Measurements from ENCODE around the gene ATRNL1. TPM values are rescaled to one million over a fixed set of nuclear protein-coding genes. Genes with fewer than 3 reads are reported as not detected.
"Not testable (repeated sequence)": the region's sequence is repeated elsewhere in the genome, so short reads cannot be mapped to it uniquely, and the experiment has no call there.

ATRNL1 gene
- total RNA-seq, 4 donors from 2014 or later: 137 to 431 (median 202) TPM

GRCh38 chr10:115278294-115278693 is 185.1 kb downstream of the ATRNL1 start:
- no peaks in the 10 kb centered on the region for H3K27me3 ChIP-seq
- H3K27ac ChIP-seq: no peak overlapping the region
- H3K4me1 ChIP-seq: no peaks in the 10 kb centered on the region
- no peak for DNase-seq
- H3K4me3 ChIP-seq: no peak overlapping the region
- no peak for TF ChIP-seq CTCF (IDR thresholded peaks at IDR 0.05)
- no peak for TF ChIP-seq POLR2A (IDR thresholded peaks at IDR 0.05)
- H3K9me3 ChIP-seq: no peaks in the 10 kb centered on the region
- intact Hi-C loops (cut with DNase I; ENCODE audit: low total_unique reads): no loop called here
- no peaks in the 10 kb centered on the region for H3K36me3 ChIP-seq

GRCh38 chr10:115295213-115295805 is 202.1 kb downstream of the ATRNL1 start:
- no peak overlapping the region for H3K4me3 ChIP-seq
- H3K4me1 ChIP-seq: no peaks in the 10 kb centered on the region
- TF ChIP-seq CTCF (IDR thresholded peaks at IDR 0.05): no peak
- no peak for TF ChIP-seq POLR2A (IDR thresholded peaks at IDR 0.05)
- no peak for DNase-seq
- intact Hi-C loops (cut with DNase I; ENCODE audit: low total_unique reads): no loop called here
- H3K9me3 ChIP-seq: peaks cover 0 to 7% of the 10 kb centered on the region in 2 donors
- no peaks in the 10 kb centered on the region for H3K36me3 ChIP-seq
- H3K27me3 ChIP-seq: no peaks in the 10 kb centered on the region
- H3K27ac ChIP-seq: no peak overlapping the region

- intact Hi-C loops (cut with DNase I; ENCODE audit: low total_unique reads): no loop called here
- no peak for TF ChIP-seq POLR2A (IDR thresholded peaks at IDR 0.05)
- TF ChIP-seq CTCF (IDR thresholded peaks at IDR 0.05): no peak
Measured at GRCh38 chr10:115300080-115300479, 206.9 kb downstream of the ATRNL1 start.

GRCh38 chr10:115319669-115320068 is 226.5 kb downstream of the ATRNL1 start:
- intact Hi-C loops (cut with DNase I; ENCODE audit: low total_unique reads); H3K36me3 ChIP-seq; H3K27me3 ChIP-seq; H3K9me3 ChIP-seq; DNase-seq; H3K27ac ChIP-seq; H3K4me3 ChIP-seq; H3K4me1 ChIP-seq: not testable (repeated sequence)

More at GRCh38 chr10:115300080-115300479, 206.9 kb downstream of the ATRNL1 start:
- no peak for DNase-seq
- Histone ChIP-seq H3K9me3 (no peaks in the 10 kb centered on the region), H3K36me3 (no peaks in the 10 kb centered on the region), H3K4me1 (no peaks in the 10 kb centered on the region), H3K4me3 (no peak overlapping the region), H3K27ac (no peak overlapping the region), H3K27me3 (no peaks in the 10 kb centered on the region)

- Histone ChIP-seq H3K27ac (no peak overlapping the region), H3K4me3 (no peak overlapping the region)
- intact Hi-C loops (cut with DNase I; ENCODE audit: low total_unique reads): no loop called here
Measured at GRCh38 chr10:115321360-115321759, 228.2 kb downstream of the ATRNL1 start.

More at GRCh38 chr10:115321360-115321759, 228.2 kb downstream of the ATRNL1 start:
- TF ChIP-seq POLR2A (IDR thresholded peaks at IDR 0.05): no peak
- TF ChIP-seq CTCF (IDR thresholded peaks at IDR 0.05): no peak
- Histone ChIP-seq H3K4me1 (no peaks in the 10 kb centered on the region), H3K36me3 (no peaks in the 10 kb centered on the region), H3K9me3 (peaks cover 0 to 6% of the 10 kb centered on the region in 2 donors), H3K27me3 (no peaks in the 10 kb centered on the region)
- no peak for DNase-seq
